ENCODE data around the gene AOPEP.

DNA sequence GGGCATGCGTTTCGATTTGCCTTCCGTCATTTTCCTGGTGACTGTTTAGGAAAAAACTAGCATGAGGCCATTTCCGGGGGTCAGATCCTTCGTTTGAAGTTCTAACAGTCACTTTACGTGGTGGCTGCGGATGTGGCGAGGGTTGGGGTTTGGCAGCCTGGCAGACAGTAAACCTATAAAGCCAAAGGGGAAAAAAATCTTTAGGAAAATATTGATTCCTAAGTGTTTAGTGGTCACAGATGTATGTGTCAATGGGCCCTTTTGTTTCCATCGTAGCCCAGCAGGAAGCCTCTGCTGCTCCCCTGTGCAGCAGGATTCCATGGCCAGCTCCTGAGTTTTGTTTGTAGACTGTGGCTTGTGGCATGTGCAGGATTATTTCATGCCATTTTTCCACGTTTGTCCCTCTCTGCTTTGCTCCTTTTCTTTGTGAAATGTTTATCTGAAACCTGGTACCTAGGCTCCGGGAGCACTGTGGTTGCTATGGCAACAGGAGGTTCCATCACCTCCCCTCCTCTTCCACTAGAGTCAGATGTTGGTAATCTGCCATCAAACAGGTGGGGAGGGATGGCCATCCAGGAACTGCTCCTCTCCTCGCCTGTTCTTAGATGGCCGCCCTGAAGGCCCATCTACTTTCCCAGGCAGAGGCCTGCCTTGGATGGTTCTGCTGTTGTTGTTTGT lies 202.3 kb downstream of the AOPEP start:
- TF ChIP-seq, protein P1, sequence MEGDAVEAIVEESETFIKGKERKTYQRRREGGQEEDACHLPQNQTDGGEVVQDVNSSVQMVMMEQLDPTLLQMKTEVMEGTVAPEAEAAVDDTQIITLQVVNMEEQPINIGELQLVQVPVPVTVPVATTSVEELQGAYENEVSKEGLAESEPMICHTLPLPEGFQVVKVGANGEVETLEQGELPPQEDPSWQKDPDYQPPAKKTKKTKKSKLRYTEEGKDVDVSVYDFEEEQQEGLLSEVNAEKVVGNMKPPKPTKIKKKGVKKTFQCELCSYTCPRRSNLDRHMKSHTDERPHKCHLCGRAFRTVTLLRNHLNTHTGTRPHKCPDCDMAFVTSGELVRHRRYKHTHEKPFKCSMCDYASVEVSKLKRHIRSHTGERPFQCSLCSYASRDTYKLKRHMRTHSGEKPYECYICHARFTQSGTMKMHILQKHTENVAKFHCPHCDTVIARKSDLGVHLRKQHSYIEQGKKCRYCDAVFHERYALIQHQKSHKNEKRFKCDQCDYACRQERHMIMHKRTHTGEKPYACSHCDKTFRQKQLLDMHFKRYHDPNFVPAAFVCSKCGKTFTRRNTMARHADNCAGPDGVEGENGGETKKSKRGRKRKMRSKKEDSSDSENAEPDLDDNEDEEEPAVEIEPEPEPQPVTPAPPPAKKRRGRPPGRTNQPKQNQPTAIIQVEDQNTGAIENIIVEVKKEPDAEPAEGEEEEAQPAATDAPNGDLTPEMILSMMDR (IDR thresholded peaks at IDR 0.05) = no peak
- no peak for TF ChIP-seq POLR2A (IDR thresholded peaks at IDR 0.05)

Measured in thyroid gland (tissue), 4 donors.